Retinal pigment epithelial cell (primary cell): ENCODE data around the gene GPBAR1.

Experiments
- DNase-seq: peaks from one replicate; pipeline ENCODE4 v3.0.0-alpha.2; 2010; ENCODE audit warnings: low read depth
- H3K4me3 ChIP-seq: 2 replicates; pipeline ENCODE4 v1.5.1; 2011; ENCODE audit warnings: mild to moderate bottlenecking, low read length, control low read depth, moderate library complexity
- CTCF ChIP-seq: conservative IDR thresholded peaks from 2 replicates; pipeline ENCODE4 v1.5.1; 2011; ENCODE audit warnings: low read depth, low read length, control low read depth, inconsistent platforms

The GPBAR1 gene

GRCh38 chr2:218273908-218274249 is 13.1 kb downstream of the GPBAR1 start:
- H3K4me3 ChIP-seq, result no peak overlapping the region
- no peak for TF ChIP-seq CTCF
- no peak for DNase-seq

- DNase-seq, result no peak
- no peak overlapping the region for H3K4me3 ChIP-seq
- TF ChIP-seq CTCF, result no peak
These were observed 13.8 kb downstream of the GPBAR1 start for GRCh38 chr2:218274586-218274985.

GRCh38 chr2:218275371-218276072 is 14.7 kb downstream of the GPBAR1 start:
- H3K4me3 ChIP-seq, result no peak overlapping the region
- DNase-seq, result no peak
- no peak for TF ChIP-seq CTCF

- TF ChIP-seq CTCF, result peak; percentile 23
- DNase-seq, result no peak
- H3K4me3 ChIP-seq, result no peak overlapping the region
These were observed 16.4 kb downstream of the GPBAR1 start for GRCh38 chr2:218276986-218277755.

GRCh38 chr2:218277921-218278320 is 17.1 kb downstream of the GPBAR1 start:
- no peak overlapping the region for H3K4me3 ChIP-seq
- no peak for DNase-seq
- no peak for TF ChIP-seq CTCF

- no peak for TF ChIP-seq CTCF
- no peak for DNase-seq
- no peak overlapping the region for H3K4me3 ChIP-seq
These were observed 17.9 kb downstream of the GPBAR1 start for GRCh38 chr2:218278531-218279360.
